ENCODE results near the gene PPP1R3F. TPM values are rescaled to one million over a fixed set of nuclear protein-coding genes. Genes with fewer than 3 reads are reported as not detected.

Gene PPP1R3F
- total RNA-seq, 1 donor from 2014 or later = 6.6 TPM

- peak; percentile 43 for FAIRE-seq
- H3K27me3 ChIP-seq (ENCODE audit: insufficient read depth, low read length) = no peaks in the 10 kb centered on the region
- H3K9me3 Mint-ChIP-seq (ENCODE audit: unreplicated experiment) = no peaks in the 10 kb centered on the region
Measured at GRCh38 chrX:49242545-49243066, 27.0 kb upstream of the PPP1R3F start.

GRCh38 chrX:49243166-49243565 is 26.4 kb upstream of the PPP1R3F start:
- no peak for DNase-seq (ENCODE audit: low read depth)

More at GRCh38 chrX:49242545-49243066, 27.0 kb upstream of the PPP1R3F start:
- H3K9me3 ChIP-seq (ENCODE audit: insufficient read depth, low read depth, low read length) = no peaks in the 10 kb centered on the region
- no peak overlapping the region for H3K4me2 ChIP-seq (ENCODE audit: low read length)
- no peak overlapping the region for H2AFZ ChIP-seq (ENCODE audit: low read depth, low read length)
- no peaks in the 10 kb centered on the region for H3K36me3 Mint-ChIP-seq (ENCODE audit: low read depth, unreplicated experiment)
- TF ChIP-seq CTCF (IDR thresholded peaks at IDR 0.05; ENCODE audit: insufficient read depth, low read depth, low read length) = no peak
- TF ChIP-seq EZH2 (IDR thresholded peaks at IDR 0.05; ENCODE audit: insufficient read depth, low read length) = no peak
- no peak for DNase-seq (ENCODE audit: low read depth)
- H3K27ac ChIP-seq (ENCODE audit: low read depth, low read length) = no peak overlapping the region
- no peak overlapping the region for H3K9ac ChIP-seq (ENCODE audit: low read length)
- H3K79me2 ChIP-seq (ENCODE audit: insufficient read depth, low read length) = no peaks in the 10 kb centered on the region
- H3K4me1 Mint-ChIP-seq (ENCODE audit: low read depth, unreplicated experiment) = no peaks in the 10 kb centered on the region
- H3K4me3 ChIP-seq (ENCODE audit: insufficient read depth, low read depth, low read length) = no peak overlapping the region
- H4K20me1 ChIP-seq (ENCODE audit: insufficient read depth, low read length) = no peaks in the 10 kb centered on the region
- no peaks in the 10 kb centered on the region for H3K36me3 ChIP-seq (ENCODE audit: insufficient read depth, low read length)
- H3K4me3 Mint-ChIP-seq (ENCODE audit: unreplicated experiment) = no peak overlapping the region
- H3K4me1 ChIP-seq (ENCODE audit: insufficient read depth, low read length) = no peaks in the 10 kb centered on the region
- H3K27ac Mint-ChIP-seq (ENCODE audit: unreplicated experiment) = no peak overlapping the region
- H3K27me3 Mint-ChIP-seq (ENCODE audit: low read depth, unreplicated experiment) = no peaks in the 10 kb centered on the region

More at GRCh38 chrX:49243166-49243565, 26.4 kb upstream of the PPP1R3F start:
- no peak overlapping the region for H3K4me3 Mint-ChIP-seq (ENCODE audit: unreplicated experiment)
- no peaks in the 10 kb centered on the region for H3K4me1 Mint-ChIP-seq (ENCODE audit: low read depth, unreplicated experiment)
- Histone ChIP-seq H3K27ac (ENCODE audit: low read depth, low read length) (no peak overlapping the region), H3K4me1 (ENCODE audit: insufficient read depth, low read length) (no peaks in the 10 kb centered on the region), H3K36me3 (ENCODE audit: insufficient read depth, low read length) (no peaks in the 10 kb centered on the region), H3K9ac (ENCODE audit: low read length) (no peak overlapping the region), H3K79me2 (ENCODE audit: insufficient read depth, low read length) (no peaks in the 10 kb centered on the region), H3K4me2 (ENCODE audit: low read length) (no peak overlapping the region), H3K9me3 (ENCODE audit: insufficient read depth, low read depth, low read length) (no peaks in the 10 kb centered on the region), H3K4me3 (ENCODE audit: insufficient read depth, low read depth, low read length) (no peak overlapping the region), H2AFZ (ENCODE audit: low read depth, low read length) (no peak overlapping the region), H3K27me3 (ENCODE audit: insufficient read depth, low read length) (no peaks in the 10 kb centered on the region), H4K20me1 (ENCODE audit: insufficient read depth, low read length) (no peaks in the 10 kb centered on the region)
- no peak for FAIRE-seq
- H3K27ac Mint-ChIP-seq (ENCODE audit: unreplicated experiment) = no peak overlapping the region
- H3K27me3 Mint-ChIP-seq (ENCODE audit: low read depth, unreplicated experiment) = no peaks in the 10 kb centered on the region
- no peak for TF ChIP-seq EZH2 (IDR thresholded peaks at IDR 0.05; ENCODE audit: insufficient read depth, low read length)
- no peak for TF ChIP-seq CTCF (IDR thresholded peaks at IDR 0.05; ENCODE audit: insufficient read depth, low read depth, low read length)
- H3K9me3 Mint-ChIP-seq (ENCODE audit: unreplicated experiment) = no peaks in the 10 kb centered on the region
- H3K36me3 Mint-ChIP-seq (ENCODE audit: low read depth, unreplicated experiment) = no peaks in the 10 kb centered on the region
